ENCODE results near the gene SP2.

SP2 gene

DNA sequence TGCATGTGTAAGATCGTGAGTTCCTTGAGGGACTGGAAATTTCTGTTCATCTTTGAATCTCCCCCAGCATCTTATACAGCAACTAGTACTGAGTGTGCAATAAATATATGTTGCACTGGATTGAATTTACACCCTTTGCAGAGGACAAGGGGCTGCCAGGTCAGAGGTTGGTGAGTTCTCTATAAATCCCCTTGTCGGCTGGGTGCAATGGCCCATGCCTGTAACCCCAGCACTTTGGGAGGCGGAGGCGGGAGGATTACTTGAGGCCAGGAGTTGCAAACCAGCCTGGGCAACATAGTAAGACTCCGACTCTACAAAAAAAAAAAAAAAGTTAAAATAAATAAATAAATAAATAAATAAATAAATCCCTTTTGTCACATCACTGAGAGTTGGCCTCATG lies 35.6 kb upstream of the SP2 start:
- TF ChIP-seq, protein P1, sequence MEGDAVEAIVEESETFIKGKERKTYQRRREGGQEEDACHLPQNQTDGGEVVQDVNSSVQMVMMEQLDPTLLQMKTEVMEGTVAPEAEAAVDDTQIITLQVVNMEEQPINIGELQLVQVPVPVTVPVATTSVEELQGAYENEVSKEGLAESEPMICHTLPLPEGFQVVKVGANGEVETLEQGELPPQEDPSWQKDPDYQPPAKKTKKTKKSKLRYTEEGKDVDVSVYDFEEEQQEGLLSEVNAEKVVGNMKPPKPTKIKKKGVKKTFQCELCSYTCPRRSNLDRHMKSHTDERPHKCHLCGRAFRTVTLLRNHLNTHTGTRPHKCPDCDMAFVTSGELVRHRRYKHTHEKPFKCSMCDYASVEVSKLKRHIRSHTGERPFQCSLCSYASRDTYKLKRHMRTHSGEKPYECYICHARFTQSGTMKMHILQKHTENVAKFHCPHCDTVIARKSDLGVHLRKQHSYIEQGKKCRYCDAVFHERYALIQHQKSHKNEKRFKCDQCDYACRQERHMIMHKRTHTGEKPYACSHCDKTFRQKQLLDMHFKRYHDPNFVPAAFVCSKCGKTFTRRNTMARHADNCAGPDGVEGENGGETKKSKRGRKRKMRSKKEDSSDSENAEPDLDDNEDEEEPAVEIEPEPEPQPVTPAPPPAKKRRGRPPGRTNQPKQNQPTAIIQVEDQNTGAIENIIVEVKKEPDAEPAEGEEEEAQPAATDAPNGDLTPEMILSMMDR (IDR thresholded peaks at IDR 0.05; ENCODE audit: control insufficient read depth, insufficient read depth, low read depth, low read length, missing control alignments), result no peak
- no peak overlapping the region for H3K4me3 ChIP-seq (ENCODE audit: control insufficient read depth, low read depth, low read length)
- no peak for DNase-seq (ENCODE audit: low read depth)

- H3K4me3 ChIP-seq (ENCODE audit: control insufficient read depth, low read depth, low read length), result no peak overlapping the region
- TF ChIP-seq, protein P1 (IDR thresholded peaks at IDR 0.05; ENCODE audit: control insufficient read depth, insufficient read depth, low read depth, low read length, missing control alignments), result no peak
- no peak for DNase-seq (ENCODE audit: low read depth)
These were observed 33.2 kb upstream of the SP2 start for GRCh38 chr17:47862621-47863440.

GRCh38 chr17:47864791-47865216 lies 31.2 kb upstream of the SP2 start:
- TF ChIP-seq, protein P1 (IDR thresholded peaks at IDR 0.05; ENCODE audit: control insufficient read depth, insufficient read depth, low read depth, low read length, missing control alignments), result no peak
- H3K4me3 ChIP-seq (ENCODE audit: control insufficient read depth, low read depth, low read length), result no peak overlapping the region
- no peak for DNase-seq (ENCODE audit: low read depth)

GRCh38 chr17:47866941-47867340 lies 29.1 kb upstream of the SP2 start:
- H3K4me3 ChIP-seq (ENCODE audit: control insufficient read depth, low read depth, low read length), result no peak overlapping the region
- DNase-seq (ENCODE audit: low read depth), result no peak
- TF ChIP-seq, protein P1 (IDR thresholded peaks at IDR 0.05; ENCODE audit: control insufficient read depth, insufficient read depth, low read depth, low read length, missing control alignments), result no peak

GRCh38 chr17:47867813-47868533 lies 28.1 kb upstream of the SP2 start:
- no peak overlapping the region for H3K4me3 ChIP-seq (ENCODE audit: control insufficient read depth, low read depth, low read length)
- DNase-seq (ENCODE audit: low read depth), result no peak
- TF ChIP-seq, protein P1 (IDR thresholded peaks at IDR 0.05; ENCODE audit: control insufficient read depth, insufficient read depth, low read depth, low read length, missing control alignments), result no peak

- no peak for DNase-seq (ENCODE audit: low read depth)
- H3K4me3 ChIP-seq (ENCODE audit: control insufficient read depth, low read depth, low read length), result no peak overlapping the region
- TF ChIP-seq, protein P1 (IDR thresholded peaks at IDR 0.05; ENCODE audit: control insufficient read depth, insufficient read depth, low read depth, low read length, missing control alignments), result no peak
These were observed 26.9 kb upstream of the SP2 start for GRCh38 chr17:47869114-47869513.

Measured in AG09309 (cell line).